Gastrocnemius medialis (tissue), 4 donors: ENCODE results near the gene CPLX1.

Experiments
- CTCF ChIP-seq, 5 experiments: fragments of 450-650 bp in 3 of 5; fragments of 200-600 bp in 2 of 5; sonication (generic) in 2 of 5; IDR thresholded peaks in 4 of 5; conservative IDR thresholded peaks in 1 of 5; 1 replicate in 4 of 5; 2 replicates in 1 of 5; pipeline ENCODE4 v1.5.1; 2016 to 2019; ENCODE audit warnings: antibody characterized with exemption in 5 of 5, mild to moderate bottlenecking in 3 of 5, moderate library complexity in 3 of 5
- POLR2A ChIP-seq, 2 donors: fragments of 450-650 bp; IDR thresholded peaks; one replicate each; pipeline ENCODE4 v1.6.1; 2017; ENCODE audit warnings: antibody characterized with exemption in 2 of 2, mild to moderate bottlenecking in 2 of 2, moderate library complexity in 2 of 2

- TF ChIP-seq POLR2A (IDR thresholded peaks at IDR 0.05) (no peak), CTCF (IDR thresholded peaks at IDR 0.05 in 4 of 5, conservative IDR thresholded peaks at IDR 0.05 in 1 of 5) (no peak)
Measured at GRCh38 chr4:776743-777441, 49.0 kb downstream of the CPLX1 start.
